PFSK-1 (cell line): ENCODE data around the gene PBX3.

Experiments used
- FOXP2 ChIP-seq: optimal IDR thresholded peaks from 2 replicates; pipeline ENCODE3; 2011; ENCODE audit warnings: borderline replicate concordance, control low read depth, inconsistent platforms; ENCODE audit not compliant: insufficient read depth; ENCODE audit errors: extremely low read length, extremely low read depth
- POLR2AphosphoS5 ChIP-seq: IDR thresholded peaks from 2 replicates; pipeline ENCODE4 v1.6.1; 2012; ENCODE audit warnings: low read depth, mild to moderate bottlenecking, control low read depth, low read length, moderate library complexity
- SIN3A ChIP-seq: IDR thresholded peaks from 2 replicates; pipeline ENCODE4 v1.6.1; 2012; ENCODE audit warnings: mild to moderate bottlenecking, low read length, moderate library complexity, borderline replicate concordance; ENCODE audit not compliant: insufficient read depth
- TAF1 ChIP-seq: IDR thresholded peaks from 2 replicates; pipeline ENCODE4 v1.6.1; 2012; ENCODE audit warnings: low read length, control low read depth, borderline replicate concordance; ENCODE audit not compliant: insufficient read depth
- TF ChIP-seq, protein P1 (sequence below), 2 experiments: IDR thresholded peaks; 2 replicates each; pipeline versions ENCODE4 v1.6.1 to v1.8.0; 2011 to 2012; ENCODE audit warnings: low read depth in 2 of 2, low read length in 2 of 2, control low read depth in 1 of 2, inconsistent platforms in 1 of 2, mild to moderate bottlenecking in 1 of 2, moderate library complexity in 1 of 2; ENCODE audit not compliant: insufficient read depth in 1 of 2

Gene PBX3

DNA sequence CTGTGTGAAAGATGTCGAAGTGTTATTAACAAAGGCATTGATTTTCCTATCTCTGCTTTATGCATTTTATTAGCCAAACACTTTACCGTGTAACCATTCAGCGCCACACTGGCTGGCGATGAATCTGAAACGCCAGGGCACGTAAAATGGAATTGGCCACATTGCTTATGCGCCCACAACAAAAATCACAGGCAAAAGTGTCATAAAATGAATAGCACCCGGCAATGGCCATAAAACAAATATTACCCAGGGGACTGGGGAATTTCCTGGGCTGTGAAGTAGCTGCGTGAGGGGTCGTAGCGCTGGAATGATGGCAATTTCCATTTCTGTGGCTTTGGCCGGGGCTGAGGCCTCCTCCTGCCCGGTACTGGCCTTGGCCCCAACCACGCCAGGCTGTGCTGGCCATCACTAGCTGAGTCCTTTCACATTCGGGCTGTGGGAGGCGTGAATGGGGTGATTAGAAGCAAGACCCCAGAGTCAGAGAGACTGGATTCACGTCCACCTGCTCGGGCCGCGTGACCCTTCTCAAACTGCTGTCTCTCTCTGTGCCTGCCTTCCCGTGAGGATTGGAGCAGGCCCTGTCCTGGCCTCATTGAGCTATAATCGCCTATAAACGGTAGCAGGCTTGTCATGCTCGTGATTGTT, 254.5 kb downstream of the PBX3 start:
- TF ChIP-seq FOXP2, result no peak

- TF ChIP-seq TAF1 (no peak), POLR2AphosphoS5 (no peak), FOXP2 (no peak), SIN3A (no peak)
Observed at GRCh38 chr9:126002476-126003350, 255.5 kb downstream of the PBX3 start.

DNA sequence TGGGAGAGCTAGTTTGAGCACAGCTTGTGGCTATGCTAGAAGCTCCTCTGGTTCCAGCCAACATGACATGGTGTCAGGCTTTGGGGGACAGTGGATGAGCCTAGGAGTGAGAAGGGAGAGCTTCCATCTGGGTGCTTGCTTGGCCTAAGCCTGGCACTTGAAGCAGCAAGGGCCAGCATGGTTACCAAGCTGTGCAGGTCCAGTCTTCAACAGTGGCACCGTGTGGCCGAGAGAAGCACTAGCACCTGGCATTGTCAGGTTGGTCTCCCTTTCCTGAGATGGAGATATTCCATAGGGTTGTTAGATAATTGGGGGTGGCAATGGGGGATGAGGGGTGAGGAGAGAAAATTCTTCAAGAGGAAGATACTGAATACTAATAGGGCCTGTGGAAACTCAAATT, 261.9 kb downstream of the PBX3 start:
- no peak for TF ChIP-seq POLR2AphosphoS5
- TF ChIP-seq TAF1, result no peak
- TF ChIP-seq FOXP2, result no peak
- TF ChIP-seq, protein P1, sequence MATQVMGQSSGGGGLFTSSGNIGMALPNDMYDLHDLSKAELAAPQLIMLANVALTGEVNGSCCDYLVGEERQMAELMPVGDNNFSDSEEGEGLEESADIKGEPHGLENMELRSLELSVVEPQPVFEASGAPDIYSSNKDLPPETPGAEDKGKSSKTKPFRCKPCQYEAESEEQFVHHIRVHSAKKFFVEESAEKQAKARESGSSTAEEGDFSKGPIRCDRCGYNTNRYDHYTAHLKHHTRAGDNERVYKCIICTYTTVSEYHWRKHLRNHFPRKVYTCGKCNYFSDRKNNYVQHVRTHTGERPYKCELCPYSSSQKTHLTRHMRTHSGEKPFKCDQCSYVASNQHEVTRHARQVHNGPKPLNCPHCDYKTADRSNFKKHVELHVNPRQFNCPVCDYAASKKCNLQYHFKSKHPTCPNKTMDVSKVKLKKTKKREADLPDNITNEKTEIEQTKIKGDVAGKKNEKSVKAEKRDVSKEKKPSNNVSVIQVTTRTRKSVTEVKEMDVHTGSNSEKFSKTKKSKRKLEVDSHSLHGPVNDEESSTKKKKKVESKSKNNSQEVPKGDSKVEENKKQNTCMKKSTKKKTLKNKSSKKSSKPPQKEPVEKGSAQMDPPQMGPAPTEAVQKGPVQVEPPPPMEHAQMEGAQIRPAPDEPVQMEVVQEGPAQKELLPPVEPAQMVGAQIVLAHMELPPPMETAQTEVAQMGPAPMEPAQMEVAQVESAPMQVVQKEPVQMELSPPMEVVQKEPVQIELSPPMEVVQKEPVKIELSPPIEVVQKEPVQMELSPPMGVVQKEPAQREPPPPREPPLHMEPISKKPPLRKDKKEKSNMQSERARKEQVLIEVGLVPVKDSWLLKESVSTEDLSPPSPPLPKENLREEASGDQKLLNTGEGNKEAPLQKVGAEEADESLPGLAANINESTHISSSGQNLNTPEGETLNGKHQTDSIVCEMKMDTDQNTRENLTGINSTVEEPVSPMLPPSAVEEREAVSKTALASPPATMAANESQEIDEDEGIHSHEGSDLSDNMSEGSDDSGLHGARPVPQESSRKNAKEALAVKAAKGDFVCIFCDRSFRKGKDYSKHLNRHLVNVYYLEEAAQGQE (IDR thresholded peaks at IDR 0.05; ENCODE audit: insufficient read depth in 1 of 2, low read depth in 2 of 2, low read length in 2 of 2), result no peak

GRCh38 chr9:126014726-126015125, 267.6 kb downstream of the PBX3 start:
- no peak for TF ChIP-seq FOXP2
- TF ChIP-seq SIN3A, result no peak
- no peak for TF ChIP-seq TAF1
- TF ChIP-seq, protein P1 (IDR thresholded peaks at IDR 0.05; ENCODE audit: insufficient read depth in 1 of 2, low read depth in 2 of 2, low read length in 2 of 2), result no peak
- no peak for TF ChIP-seq POLR2AphosphoS5

- TF ChIP-seq, protein P1 (IDR thresholded peaks at IDR 0.05; ENCODE audit: insufficient read depth in 1 of 2, low read depth in 2 of 2, low read length in 2 of 2), result no peak
- TF ChIP-seq SIN3A (no peak), POLR2AphosphoS5 (no peak), TAF1 (no peak), FOXP2 (no peak)
Observed at GRCh38 chr9:126015424-126015823, 268.3 kb downstream of the PBX3 start.

DNA sequence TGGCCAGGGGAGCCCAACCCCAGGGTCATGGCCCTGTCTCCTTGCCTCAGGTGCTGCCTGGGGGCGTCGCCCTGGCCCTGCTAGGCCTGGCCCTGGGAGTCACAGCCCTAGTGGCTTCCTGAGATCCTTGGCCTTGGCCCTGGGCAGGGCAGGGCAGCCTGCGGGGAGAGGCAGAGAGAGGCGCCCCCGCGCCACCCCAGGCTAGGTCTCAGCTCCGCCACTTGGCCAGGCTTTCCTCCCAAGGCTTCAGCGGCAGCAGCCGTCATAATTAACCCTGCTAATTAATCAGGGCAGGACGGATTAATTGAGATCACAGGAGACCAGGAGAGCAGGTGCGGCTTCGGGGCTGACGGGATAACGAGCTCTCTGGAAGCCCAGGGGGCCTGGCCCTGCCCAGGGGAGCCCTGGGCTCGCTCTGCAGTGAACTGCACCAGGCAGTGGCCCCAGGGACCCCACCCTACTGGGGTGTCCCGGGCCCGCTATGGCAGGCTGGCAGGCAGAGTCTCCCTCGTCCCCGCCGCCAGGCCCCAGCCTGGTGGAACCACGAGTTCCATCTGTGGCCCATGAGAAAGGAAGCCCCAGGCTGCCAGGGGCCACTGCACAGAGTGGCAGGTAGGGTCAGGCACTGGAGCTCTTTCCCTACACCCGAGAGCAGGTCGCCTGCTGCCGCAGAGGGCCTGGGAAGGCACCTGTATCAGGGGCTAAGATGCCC, 269.6 kb downstream of the PBX3 start:
- TF ChIP-seq FOXP2 (no peak), SIN3A (no peak), POLR2AphosphoS5 (no peak), TAF1 (no peak)
- TF ChIP-seq, protein P1 (IDR thresholded peaks at IDR 0.05; ENCODE audit: insufficient read depth in 1 of 2, low read depth in 2 of 2, low read length in 2 of 2), result no peak
